ENCODE measurements around the gene MAP2K7. TPM values are rescaled to one million over a fixed set of nuclear protein-coding genes. Genes with fewer than 3 reads are reported as not detected.
A peak's percentile ranks its signal among the peaks of the same experiment; 100 is the strongest.

MAP2K7 gene
- total RNA-seq, 1 experiment from 2014 or later = 54.0 TPM

- peak overlapping the region; percentile 98 for H3K4me2 ChIP-seq
- H3K9me2 ChIP-seq (ENCODE audit: insufficient read depth) = no peaks in the 10 kb centered on the region
- no peaks in the 10 kb centered on the region for H3K9me3 ChIP-seq (ENCODE audit: insufficient read depth, low read depth)
- ChIA-PET POLR2A (ENCODE audit: unreplicated experiment) (interaction anchor here (0.5 to 1.4 kb wide), 3 partner anchors 15 to 336 kb away, joined by 3 to 8 read pairs (median 4); partner anchors contain the start of gene MAP2K7), CTCF (no interaction called here)
- peaks cover 7% of the 10 kb centered on the region; the same call in 1 of the 2 replicates for H4K20me1 ChIP-seq (ENCODE audit: insufficient read depth)
- peak overlapping the region; percentile 77; the same call in 1 of the 2 replicates for H3K4me3 ChIP-seq
- DNase-seq = no peak
- TF ChIP-seq EZH2 (IDR thresholded peaks at IDR 0.05; ENCODE audit: low read depth) = no peak
- no peak for TF ChIP-seq CTCF (conservative IDR thresholded peaks at IDR 0.05)
- H3K27me3 ChIP-seq (ENCODE audit: insufficient read depth, low read depth) = peaks cover 19% of the 10 kb centered on the region
- intact Hi-C loops (cut with micrococcal nuclease; ENCODE audit: unreplicated experiment) = no loop called here
- peaks cover 23% of the 10 kb centered on the region for H3K4me1 ChIP-seq (replicated peaks; ENCODE audit: insufficient read depth)
- H3K36me3 ChIP-seq (ENCODE audit: low read depth) = no peaks in the 10 kb centered on the region
- H3K27ac ChIP-seq = no peak overlapping the region
- 0 out of 2 replicates have a peak, but pooled peaks cover 5% of the 10 kb centered on the region for H3K79me2 ChIP-seq (ENCODE audit: low read depth)
- H2AFZ ChIP-seq = no peak overlapping the region
- peaks cover 48% of the 10 kb centered on the region for H3F3A ChIP-seq (ENCODE audit: insufficient read depth, low read depth)
- no TSS peak for BruUV-seq (replicated peaks)
Observed at GRCh38 chr19:7918615-7919421, 15.1 kb downstream of the MAP2K7 start.

GRCh38 chr19:7919610-7920518 is 16.2 kb downstream of the MAP2K7 start, which contains the start of gene SNAPC2:
TSS of gene SNAPC2 (plus strand) at chr19:7920338. CDS start at chr19:7920367, 29 bp downstream.
- intact Hi-C loops (cut with micrococcal nuclease; ENCODE audit: unreplicated experiment) = loop anchor here (1.0 to 10.0 kb wide), 3 partner anchors 49 to 245 kb away; partner anchors contain the start of gene MCEMP1
- no peaks in the 10 kb centered on the region; the same call in 1 of the 2 replicates for H4K20me1 ChIP-seq (ENCODE audit: insufficient read depth)
- H3F3A ChIP-seq (ENCODE audit: insufficient read depth, low read depth) = peaks cover 40% of the 10 kb centered on the region
- peak within 1 kb of the TSS; percentile 46 for H3K27ac ChIP-seq
- no peaks in the 10 kb centered on the region for H3K9me2 ChIP-seq (ENCODE audit: insufficient read depth)
- peak; percentile 85 to 97 for DNase-seq
- H3K4me2 ChIP-seq = peak within 1 kb of the TSS; percentile 98
- H3K9me3 ChIP-seq (ENCODE audit: insufficient read depth, low read depth) = no peaks in the 10 kb centered on the region
- no TSS peak for BruUV-seq (replicated peaks)
- H3K36me3 ChIP-seq (ENCODE audit: low read depth) = no peaks in the 10 kb centered on the region
- POLR2A ChIA-PET (ENCODE audit: unreplicated experiment) = interaction anchor here (0.6 to 1.5 kb wide), 13 partner anchors 16 to 851 kb away, joined by 3 to 39 read pairs (median 5); partner anchors contain the start of genes MAP2K7, PET100, TIMM44 and XAB2
- H3K4me3 ChIP-seq = peak within 1 kb of the TSS; percentile 77
- 0 out of 2 replicates have a peak, but pooled peaks cover 5% of the 10 kb centered on the region for H3K79me2 ChIP-seq (ENCODE audit: low read depth)
- peak within 1 kb of the TSS; percentile 87 for H2AFZ ChIP-seq
- H3K4me1 ChIP-seq (replicated peaks; ENCODE audit: insufficient read depth) = peaks cover 23% of the 10 kb centered on the region
- CTCF ChIA-PET = interaction anchor here (0.6 to 2.3 kb wide), 8 partner anchors 11 to 422 kb away, joined by 3 to 20 read pairs (median 5); partner anchors contain the start of gene MAP2K7
- H3K27me3 ChIP-seq (ENCODE audit: insufficient read depth, low read depth) = peaks cover 19% of the 10 kb centered on the region
- no peak for TF ChIP-seq EZH2 (IDR thresholded peaks at IDR 0.05; ENCODE audit: low read depth)
- TF ChIP-seq CTCF (conservative IDR thresholded peaks at IDR 0.05) = no peak
